ENCODE data around the gene GCLC. TPM values are rescaled to one million over a fixed set of nuclear protein-coding genes. Genes with fewer than 3 reads are reported as not detected.

Gene GCLC
- total and polyA plus RNA-seq, 2 donors from 2014 or later: 14.8 to 31.8 TPM

DNA sequence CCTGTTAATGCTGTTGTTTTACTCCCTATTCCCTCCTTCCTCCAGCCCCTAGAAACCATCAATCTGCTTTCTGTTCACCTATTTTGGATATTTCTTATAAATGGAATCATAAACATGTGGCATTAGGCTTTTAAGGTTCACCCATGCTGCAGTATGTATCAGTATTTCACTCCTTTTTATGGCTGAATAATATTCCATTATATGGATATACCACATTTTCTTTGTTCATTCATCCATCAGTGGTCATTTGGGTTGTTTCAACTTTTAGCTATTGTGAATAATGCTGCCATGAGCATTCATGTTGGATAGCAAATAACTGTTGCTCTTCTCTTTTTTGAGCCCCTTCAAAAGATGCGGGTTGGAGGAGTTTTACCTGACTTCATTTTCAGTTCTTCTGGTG, 89.2 kb downstream of the GCLC start:
- intact Hi-C loops (cut with DNase I): no loop called here
- FAIRE-seq: no peak

DNA sequence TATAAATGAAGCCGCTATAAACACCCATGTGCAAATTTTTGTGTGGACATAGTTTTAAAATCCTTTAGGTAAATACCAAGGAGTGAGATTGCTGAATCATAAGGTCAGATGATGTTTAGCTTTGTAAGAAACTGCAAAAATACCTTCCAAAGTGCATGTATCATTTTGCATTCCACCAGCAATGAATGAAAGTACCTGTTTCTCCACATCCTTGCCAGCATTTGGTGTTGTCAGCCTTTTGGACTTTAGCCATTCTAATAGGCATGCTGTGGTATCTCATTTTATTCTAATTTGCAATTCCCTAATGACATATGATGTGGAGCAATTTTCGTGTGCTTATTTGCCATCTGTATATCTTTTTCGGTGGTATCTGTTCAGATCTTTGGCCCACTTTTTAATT, 93.7 kb downstream of the GCLC start:
- intact Hi-C loops (cut with DNase I): no loop called here

More for the DNA sequence above, 89.2 kb downstream of the GCLC start:
- Histone ChIP-seq H3K9ac (ENCODE audit: low read length in 3 of 3) (no peak overlapping the region), H3K9me3 (ENCODE audit: control insufficient read depth in 2 of 3, insufficient read depth in 1 of 3, low read length in 3 of 3) (no peaks in the 10 kb centered on the region), H3K4me1 (ENCODE audit: control insufficient read depth in 2 of 3, insufficient read depth in 2 of 3, low read depth in 1 of 3, low read length in 3 of 3) (no peaks in the 10 kb centered on the region), H3K4me3 (ENCODE audit: low read length in 3 of 3) (no peak overlapping the region), H3K27ac (ENCODE audit: low read depth in 2 of 2, low read length in 2 of 2) (no peak overlapping the region), H3K36me3 (ENCODE audit: control insufficient read depth in 2 of 3, insufficient read depth in 3 of 3, low read length in 3 of 3) (no peaks in the 10 kb centered on the region), H3K27me3 (ENCODE audit: control insufficient read depth, insufficient read depth, low read length) (no peaks in the 10 kb centered on the region)
- no peak for TF ChIP-seq CTCF (IDR thresholded peaks at IDR 0.05; ENCODE audit: borderline replicate concordance, extremely low read depth, insufficient read depth)
- no peak for DNase-seq

GRCh38 chr6:53447865-53448264, 97.0 kb downstream of the GCLC start:
- Histone ChIP-seq H3K27me3 (ENCODE audit: control insufficient read depth, insufficient read depth, low read length) (no peaks in the 10 kb centered on the region), H3K4me1 (ENCODE audit: control insufficient read depth in 2 of 3, insufficient read depth in 2 of 3, low read depth in 1 of 3, low read length in 3 of 3) (no peaks in the 10 kb centered on the region), H3K36me3 (ENCODE audit: control insufficient read depth in 2 of 3, insufficient read depth in 3 of 3, low read length in 3 of 3) (no peaks in the 10 kb centered on the region), H3K9me3 (ENCODE audit: control insufficient read depth in 2 of 3, insufficient read depth in 1 of 3, low read length in 3 of 3) (peaks cover 0 to 1% (median 0%) of the 10 kb centered on the region in 3 donors), H3K9ac (ENCODE audit: low read length in 3 of 3) (no peak overlapping the region), H3K4me3 (ENCODE audit: low read length in 3 of 3) (no peak overlapping the region), H3K27ac (ENCODE audit: low read depth in 2 of 2, low read length in 2 of 2) (no peak overlapping the region)
- FAIRE-seq (no peak), DNase-seq (no peak)
- no peak for TF ChIP-seq CTCF (IDR thresholded peaks at IDR 0.05; ENCODE audit: borderline replicate concordance, extremely low read depth, insufficient read depth)
- intact Hi-C loops (cut with DNase I): no loop called here

More for the DNA sequence above, 93.7 kb downstream of the GCLC start:
- no peaks in the 10 kb centered on the region for H3K27me3 ChIP-seq (ENCODE audit: control insufficient read depth, insufficient read depth, low read length)
- TF ChIP-seq CTCF (IDR thresholded peaks at IDR 0.05; ENCODE audit: borderline replicate concordance, extremely low read depth, insufficient read depth): no peak
- FAIRE-seq (no peak), DNase-seq (no peak)
- peaks cover 0 to 1% (median 0%) of the 10 kb centered on the region in 3 donors for H3K9me3 ChIP-seq (ENCODE audit: control insufficient read depth in 2 of 3, insufficient read depth in 1 of 3, low read length in 3 of 3)
- no peaks in the 10 kb centered on the region for H3K36me3 ChIP-seq (ENCODE audit: control insufficient read depth in 2 of 3, insufficient read depth in 3 of 3, low read length in 3 of 3)
- no peak overlapping the region for H3K9ac ChIP-seq (ENCODE audit: low read length in 3 of 3)
- H3K4me1 ChIP-seq (ENCODE audit: control insufficient read depth in 2 of 3, insufficient read depth in 2 of 3, low read depth in 1 of 3, low read length in 3 of 3): no peaks in the 10 kb centered on the region
- H3K27ac ChIP-seq (ENCODE audit: low read depth in 2 of 2, low read length in 2 of 2): no peak overlapping the region
- H3K4me3 ChIP-seq (ENCODE audit: low read length in 3 of 3): no peak overlapping the region

Other genes with a start within 250 kb of the GCLC start
- 42.0 TPM for gene ELOVL5, start 196.2 kb downstream of the GCLC start, total RNA-seq
- gene ELOVL5, start 196.2 kb downstream of the GCLC start, polyA plus RNA-seq (ENCODE audit: insufficient read depth, low read depth, low replicate concordance): 20.5 TPM
- 0.25 TPM for gene KLHL31, start 120.7 kb upstream of the GCLC start, total RNA-seq
- 0.22 TPM for gene KLHL31, start 120.7 kb upstream of the GCLC start, polyA plus RNA-seq (ENCODE audit: insufficient read depth, low read depth, low replicate concordance)
- 12.6 TPM for gene LRRC1, start 249.9 kb upstream of the GCLC start, total RNA-seq
- 7.8 TPM for gene LRRC1, start 249.9 kb upstream of the GCLC start, polyA plus RNA-seq (ENCODE audit: insufficient read depth, low read depth, low replicate concordance)